Fibroblast of pulmonary artery (primary cell): ENCODE measurements around the gene SNAPC1.
"Not testable (repeated sequence)": the region's sequence is repeated elsewhere in the genome, so short reads cannot be mapped to it uniquely, and the experiment has no call there.

Experiments
- DNase-seq: peaks from one replicate; pipeline ENCODE4 v3.0.0-alpha.2; 2010; ENCODE audit warnings: low read depth
- H3K4me3 ChIP-seq: replicated peaks from 2 replicates; pipeline ENCODE4 v1.5.1; 2011; ENCODE audit warnings: low read depth, mild to moderate bottlenecking, control low read depth, low read length, moderate library complexity
- CTCF ChIP-seq: IDR thresholded peaks from 2 replicates; pipeline ENCODE4 v1.5.1; 2011; ENCODE audit warnings: mild to moderate bottlenecking, control low read depth, low read length, inconsistent platforms; ENCODE audit errors: missing control alignments

The SNAPC1 gene

GRCh38 chr14:61739133-61739532 lies 23.1 kb upstream of the SNAPC1 start:
- no peak for DNase-seq
- no peak overlapping the region for H3K4me3 ChIP-seq
- TF ChIP-seq CTCF, result no peak

- no peak overlapping the region for H3K4me3 ChIP-seq
- no peak for TF ChIP-seq CTCF
- DNase-seq, result no peak
These were observed 19.8 kb upstream of the SNAPC1 start for GRCh38 chr14:61742371-61742770.

- TF ChIP-seq CTCF, result no peak
- H3K4me3 ChIP-seq, result no peak overlapping the region
- DNase-seq, result no peak
These were observed 18.0 kb upstream of the SNAPC1 start for GRCh38 chr14:61744238-61744637.

- not testable (repeated sequence) for H3K4me3 ChIP-seq, DNase-seq
These were observed 15.9 kb upstream of the SNAPC1 start for GRCh38 chr14:61746346-61746745.

- TF ChIP-seq CTCF, result no peak
- DNase-seq, result no peak
These were observed 15.3 kb upstream of the SNAPC1 start for GRCh38 chr14:61746881-61747280.

GRCh38 chr14:61747342-61747741 lies 14.9 kb upstream of the SNAPC1 start:
- TF ChIP-seq CTCF, result no peak
- no peak for DNase-seq
- no peak overlapping the region for H3K4me3 ChIP-seq

More at GRCh38 chr14:61746881-61747280, 15.3 kb upstream of the SNAPC1 start:
- no peak overlapping the region for H3K4me3 ChIP-seq

GRCh38 chr14:61749264-61749663 lies 13.0 kb upstream of the SNAPC1 start:
- TF ChIP-seq CTCF, result no peak
- DNase-seq, result no peak
- H3K4me3 ChIP-seq, result no peak overlapping the region
